HepG2 (cell line): ENCODE data around the gene PNKP. TPM values are rescaled to one million over a fixed set of nuclear protein-coding genes. Genes with fewer than 3 reads are reported as not detected.

Experiments used
- ATAC-seq: fragments of 200-7000 bp; cut with Tn5 transposase; 3 replicates; pipeline ENCODE4 v1.9.1; 2020; ENCODE audit warnings: mild to moderate bottlenecking, moderate library complexity
- BruUV-seq: library from RNA; stranded (reverse); fragments of 400-500 nt; replicated peaks from 2 replicates; lab custom pipeline; 2021; lab: Mats Ljungman, UMichigan
- CTCF ChIA-PET: fragments of 300-600 bp; formaldehyde crosslinking; extraction: SDS; loops from one replicate; lab custom pipeline; 2021; ENCODE audit warnings: low total read pairs, inconsistent platforms, low intra/inter-chr PET ratio; lab: Yijun Ruan, JAX
- POLR2A ChIA-PET: fragments of 350-600 bp; sonication (Branson Sonifier 250); formaldehyde crosslinking; loops from one replicate; lab custom pipeline; 2020; ENCODE audit warnings: antibody characterized with exemption, inconsistent platforms; lab: Yijun Ruan, JAX
- DNase-seq: peaks from one replicate; pipeline ENCODE4 v3.0.0-alpha.2; 2015; ENCODE audit warnings: low spot score
- FAIRE-seq: peaks from 3 replicates; lab custom pipeline; 2011; peaks lifted over from hg19 to GRCh38; lab: Jason Lieb, UNC
- H2AFZ ChIP-seq: one replicate; pipeline ENCODE4 v1.6.1; 2011; ENCODE audit warnings: low read length, inconsistent platforms
- H3K27ac ChIP-seq: fragments of 300-600 bp; 3 replicates; pipeline ENCODE4 v1.8.0; 2011; ENCODE audit warnings: mixed run types, mild to moderate bottlenecking, mixed read lengths, low read length, inconsistent platforms; ENCODE audit not compliant: insufficient read depth; ENCODE audit errors: extremely low read length
- H3K27me3 ChIP-seq, 2 experiments: fragments of 200-600 bp in 1 of 2; 2 replicates in 1 of 2; 3 replicates in 1 of 2; pipeline versions ENCODE4 v1.6.0 to v1.8.0; 2011; ENCODE audit warnings: low read length in 2 of 2, mild to moderate bottlenecking in 2 of 2, moderate library complexity in 2 of 2, inconsistent platforms in 1 of 2; ENCODE audit not compliant: insufficient read depth in 2 of 2, control insufficient read depth in 1 of 2
- H3K36me3 ChIP-seq, 2 experiments: fragments of 200-600 bp in 1 of 2; replicated peaks in 1 of 2; 2 replicates in 1 of 2; 3 replicates in 1 of 2; pipeline versions ENCODE4 v1.5.1 to v1.8.0; 2011; ENCODE audit warnings: low read length in 2 of 2, inconsistent platforms in 1 of 2; ENCODE audit not compliant: insufficient read depth in 2 of 2, control insufficient read depth in 1 of 2
- H3K4me1 ChIP-seq: 2 replicates; pipeline ENCODE4 v1.5.1; 2012; ENCODE audit warnings: low read length, inconsistent platforms; ENCODE audit not compliant: insufficient read depth
- H3K4me2 ChIP-seq: 2 replicates; pipeline ENCODE4 v1.6.0; 2011; ENCODE audit warnings: low read depth, low read length, inconsistent platforms
- H3K4me3 ChIP-seq, 3 experiments: fragments of 200-600 bp in 1 of 3; sonication (generic), shearing (Covaris generic) in 1 of 3; replicated peaks in 1 of 3; 2 replicates each; pipeline ENCODE4 v1.5.1; 2011 to 2016; ENCODE audit warnings: low read length in 3 of 3, inconsistent platforms in 2 of 3, low read depth in 2 of 3, mild to moderate bottlenecking in 2 of 3, control low read depth in 1 of 3, mixed read lengths in 1 of 3; ENCODE audit not compliant: insufficient read depth in 1 of 3
- H3K79me2 ChIP-seq: one replicate; pipeline ENCODE4 v1.6.1; 2011; ENCODE audit warnings: low read length, inconsistent platforms; ENCODE audit not compliant: insufficient read depth
- H3K9ac ChIP-seq: 2 replicates; pipeline ENCODE4 v1.6.0; 2011; ENCODE audit warnings: mild to moderate bottlenecking, low read depth, low read length, inconsistent platforms; ENCODE audit not compliant: insufficient read depth
- H3K9me3 ChIP-seq: 2 replicates; pipeline ENCODE4 v1.5.1; 2012; ENCODE audit warnings: mild to moderate bottlenecking, low read length
- H4K20me1 ChIP-seq: 2 replicates; pipeline ENCODE4 v1.6.0; 2011; ENCODE audit warnings: inconsistent platforms, mild to moderate bottlenecking, low read length, moderate library complexity; ENCODE audit not compliant: insufficient read depth
- AGO2 ChIP-seq: fragments of 200-400 bp; formaldehyde crosslinking; optimal IDR thresholded peaks from 2 replicates; pipeline ENCODE3; 2017; ENCODE audit warnings: mild to moderate bottlenecking, low read depth, low read length, moderate library complexity
- CENPX ChIP-seq: sonication (generic); formaldehyde crosslinking; IDR thresholded peaks from 2 replicates; pipeline ENCODE4 v1.9.0; 2021; ENCODE audit warnings: mild to moderate bottlenecking, missing genetic modification reagents, moderate library complexity
- FIP1L1 ChIP-seq: fragments of 200-400 bp; formaldehyde crosslinking; IDR thresholded peaks from 2 replicates; pipeline ENCODE4 v1.6.1; 2018; ENCODE audit warnings: low read depth, mild to moderate bottlenecking, low read length, moderate library complexity, borderline replicate concordance; ENCODE audit not compliant: insufficient read depth
- HOXD1 ChIP-seq: sonication (generic); formaldehyde crosslinking; IDR thresholded peaks from 2 replicates; pipeline ENCODE4 v1.5.0; 2020; ENCODE audit warnings: missing genetic modification reagents
- MTA1 ChIP-seq: sonication (generic); formaldehyde crosslinking; IDR thresholded peaks from 2 replicates; pipeline ENCODE4 v1.4.0; 2020; ENCODE audit warnings: missing genetic modification reagents, mild to moderate bottlenecking, borderline replicate concordance
- PAF1 ChIP-seq: IDR thresholded peaks from 2 replicates; pipeline ENCODE4 v1.6.1; 2016; ENCODE audit warnings: missing genetic modification reagents, missing compliant biosample characterization
- RFXANK ChIP-seq: IDR thresholded peaks from 2 replicates; pipeline ENCODE4 v1.6.1; 2016
- SCMH1 ChIP-seq: sonication (generic); formaldehyde crosslinking; IDR thresholded peaks from 2 replicates; pipeline ENCODE4 v1.9.0; 2021; ENCODE audit warnings: missing genetic modification reagents, mild to moderate bottlenecking, borderline replicate concordance
- ZNF501 ChIP-seq: sonication (generic); formaldehyde crosslinking; IDR thresholded peaks from 2 replicates; pipeline ENCODE4 v1.5.1; 2020; ENCODE audit warnings: mild to moderate bottlenecking, moderate library complexity, missing genetic modification reagents
- ZNF629 ChIP-seq: sonication (generic); formaldehyde crosslinking; conservative IDR thresholded peaks from 2 replicates; pipeline ENCODE4 v1.5.0; 2020; ENCODE audit warnings: missing genetic modification reagents
- ZNF737 ChIP-seq: sonication (generic); formaldehyde crosslinking; IDR thresholded peaks from 2 replicates; pipeline ENCODE4 v1.5.0; 2020; ENCODE audit warnings: missing genetic modification reagents, mild to moderate bottlenecking, borderline replicate concordance
- WGBS: methylation state at CpG from one replicate; pipeline ENCODE4 v1.1.6; 2017; ENCODE audit warnings: low lambda C conversion rate; 5-methylcytosine and 5-hydroxymethylcytosine counted together
- in situ Hi-C: cut with HindIII; loops from 2 replicates; pipeline ENCODE4 v1.10.0; 2017; ENCODE audit warnings: low pct_unique_long_range_greater_than_20kb; ENCODE audit not compliant: extremely low pct_ligation_motif_present
- intact Hi-C: fragments of 100-400 bp; cut with micrococcal nuclease; formaldehyde crosslinking; loops from one replicate; pipeline ENCODE4 v1.10.0; 2022; ENCODE audit not compliant: unreplicated experiment
- polyA plus RNA-seq, 8 experiments: library from polyadenylated mRNA; depleted of rRNA in 3 of 8; stranded (reverse) in 7 of 8; unstranded in 1 of 8; fragments of >200 nt; fragmentation: Illumina TruSeq in 4 of 8; extraction: Trizol in 4 of 8; gene quantifications; 2 replicates each; pipeline versions ENCODE4 v1.2.1 to v1.2.3, GENCODE V29; 2011 to 2016; ENCODE audit warnings: low read depth in 4 of 8, missing spikeins in 1 of 8, mixed read lengths in 1 of 8; ENCODE audit not compliant: insufficient read depth in 1 of 8
- total RNA-seq, 5 experiments: library from RNA; depleted of rRNA; stranded (reverse); fragments of >200 nt; fragmentation: Illumina TruSeq; extraction: Trizol; gene quantifications; 2 replicates each; pipeline ENCODE4 v1.2.3, GENCODE V29; 2016; ENCODE audit warnings: low read depth in 1 of 5
- TF ChIP-seq, protein P1 (sequence below): sonication (generic); formaldehyde crosslinking; IDR thresholded peaks from 2 replicates; pipeline ENCODE4 v1.8.0; 2022; ENCODE audit warnings: mild to moderate bottlenecking, missing genetic modification reagents, moderate library complexity
- TF ChIP-seq, protein P2 (sequence below): IDR thresholded peaks from 2 replicates; pipeline ENCODE4 v1.6.1; 2016
- TF ChIP-seq, protein P3 (sequence below): sonication (generic); formaldehyde crosslinking; conservative IDR thresholded peaks from 2 replicates; pipeline ENCODE4 v1.4.0; 2020; ENCODE audit warnings: missing genetic modification reagents
- TF ChIP-seq, protein P4 (sequence below): sonication (generic); formaldehyde crosslinking; IDR thresholded peaks from 2 replicates; pipeline ENCODE4 v1.5.1; 2020; ENCODE audit warnings: missing genetic modification reagents, mild to moderate bottlenecking, borderline replicate concordance
- TF ChIP-seq, protein P5 (sequence below): sonication (generic); formaldehyde crosslinking; conservative IDR thresholded peaks from 2 replicates; pipeline ENCODE4 v1.4.0; 2020; ENCODE audit warnings: missing genetic modification reagents

Gene PNKP
- total and polyA plus RNA-seq, 2 of the 13 experiments (the other 11 are each of a cell fraction or from before 2014, with no cell fraction given), result 12.7 to 27.1 TPM

DNA sequence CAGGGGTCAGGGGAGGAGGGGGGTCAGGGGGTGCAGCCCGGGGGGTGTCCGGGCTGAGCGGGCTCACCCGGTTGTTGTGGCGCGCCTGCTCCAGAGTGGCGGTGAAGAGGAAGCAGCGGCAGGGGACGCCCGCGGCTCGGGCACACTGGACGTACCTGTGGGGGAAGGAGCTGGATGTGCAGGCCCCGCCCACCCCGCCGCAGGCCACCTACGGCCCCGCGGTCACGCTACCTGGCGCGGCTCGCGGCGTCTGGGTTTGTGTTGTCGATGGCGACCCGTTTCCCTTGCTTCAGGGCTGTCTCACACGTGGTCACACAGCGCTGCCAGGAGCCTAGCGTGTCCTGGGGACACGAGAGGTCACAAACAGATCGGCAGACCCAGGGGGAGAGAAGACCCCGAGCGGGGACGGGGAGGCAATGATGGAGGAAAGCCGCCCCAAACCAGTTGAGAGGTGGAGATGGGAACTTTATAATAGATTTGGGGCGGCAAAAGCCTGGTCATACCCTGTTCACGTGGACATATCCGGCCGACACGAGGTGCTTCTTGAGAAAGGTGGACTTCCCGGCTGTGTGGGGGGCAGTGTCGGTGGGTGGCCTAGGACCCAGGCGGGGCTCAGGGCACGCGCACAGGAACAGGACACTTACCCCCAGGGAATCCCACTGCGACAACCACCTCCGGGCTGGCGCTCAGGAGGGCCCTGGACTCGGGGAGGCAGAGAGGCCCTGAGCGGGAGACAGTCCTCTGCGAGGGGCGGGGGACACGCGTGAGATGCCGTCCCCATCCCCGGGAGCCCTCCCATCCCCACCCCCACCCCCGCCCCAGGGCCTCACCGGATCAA, 5.6 kb downstream of the PNKP start (continued):
- TF ChIP-seq, protein P1, sequence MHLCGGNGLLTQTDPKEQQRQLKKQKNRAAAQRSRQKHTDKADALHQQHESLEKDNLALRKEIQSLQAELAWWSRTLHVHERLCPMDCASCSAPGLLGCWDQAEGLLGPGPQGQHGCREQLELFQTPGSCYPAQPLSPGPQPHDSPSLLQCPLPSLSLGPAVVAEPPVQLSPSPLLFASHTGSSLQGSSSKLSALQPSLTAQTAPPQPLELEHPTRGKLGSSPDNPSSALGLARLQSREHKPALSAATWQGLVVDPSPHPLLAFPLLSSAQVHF (CRISPR knock-in tag), result no peak
- TF ChIP-seq ZNF629 (CRISPR knock-in tag) (no peak), SCMH1 (CRISPR knock-in tag) (no peak), RFXANK (CRISPR knock-in tag) (no peak), CENPX (CRISPR knock-in tag) (no peak)
- TF ChIP-seq, protein P2, sequence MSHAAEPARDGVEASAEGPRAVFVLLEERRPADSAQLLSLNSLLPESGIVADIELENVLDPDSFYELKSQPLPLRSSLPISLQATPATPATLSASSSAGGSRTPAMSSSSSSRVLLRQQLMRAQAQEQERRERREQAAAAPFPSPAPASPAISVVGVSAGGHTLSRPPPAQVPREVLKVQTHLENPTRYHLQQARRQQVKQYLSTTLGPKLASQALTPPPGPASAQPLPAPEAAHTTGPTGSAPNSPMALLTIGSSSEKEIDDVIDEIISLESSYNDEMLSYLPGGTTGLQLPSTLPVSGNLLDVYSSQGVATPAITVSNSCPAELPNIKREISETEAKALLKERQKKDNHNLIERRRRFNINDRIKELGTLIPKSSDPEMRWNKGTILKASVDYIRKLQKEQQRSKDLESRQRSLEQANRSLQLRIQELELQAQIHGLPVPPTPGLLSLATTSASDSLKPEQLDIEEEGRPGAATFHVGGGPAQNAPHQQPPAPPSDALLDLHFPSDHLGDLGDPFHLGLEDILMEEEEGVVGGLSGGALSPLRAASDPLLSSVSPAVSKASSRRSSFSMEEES, result no peak
- TF ChIP-seq, protein P3, sequence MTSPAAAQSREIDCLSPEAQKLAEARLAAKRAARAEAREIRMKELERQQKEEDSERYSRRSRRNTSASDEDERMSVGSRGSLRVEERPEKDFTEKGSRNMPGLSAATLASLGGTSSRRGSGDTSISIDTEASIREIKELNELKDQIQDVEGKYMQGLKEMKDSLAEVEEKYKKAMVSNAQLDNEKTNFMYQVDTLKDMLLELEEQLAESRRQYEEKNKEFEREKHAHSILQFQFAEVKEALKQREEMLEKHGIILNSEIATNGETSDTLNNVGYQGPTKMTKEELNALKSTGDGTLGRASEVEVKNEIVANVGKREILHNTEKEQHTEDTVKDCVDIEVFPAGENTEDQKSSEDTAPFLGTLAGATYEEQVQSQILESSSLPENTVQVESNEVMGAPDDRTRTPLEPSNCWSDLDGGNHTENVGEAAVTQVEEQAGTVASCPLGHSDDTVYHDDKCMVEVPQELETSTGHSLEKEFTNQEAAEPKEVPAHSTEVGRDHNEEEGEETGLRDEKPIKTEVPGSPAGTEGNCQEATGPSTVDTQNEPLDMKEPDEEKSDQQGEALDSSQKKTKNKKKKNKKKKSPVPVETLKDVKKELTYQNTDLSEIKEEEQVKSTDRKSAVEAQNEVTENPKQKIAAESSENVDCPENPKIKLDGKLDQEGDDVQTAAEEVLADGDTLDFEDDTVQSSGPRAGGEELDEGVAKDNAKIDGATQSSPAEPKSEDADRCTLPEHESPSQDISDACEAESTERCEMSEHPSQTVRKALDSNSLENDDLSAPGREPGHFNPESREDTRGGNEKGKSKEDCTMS, result no peak

DNA sequence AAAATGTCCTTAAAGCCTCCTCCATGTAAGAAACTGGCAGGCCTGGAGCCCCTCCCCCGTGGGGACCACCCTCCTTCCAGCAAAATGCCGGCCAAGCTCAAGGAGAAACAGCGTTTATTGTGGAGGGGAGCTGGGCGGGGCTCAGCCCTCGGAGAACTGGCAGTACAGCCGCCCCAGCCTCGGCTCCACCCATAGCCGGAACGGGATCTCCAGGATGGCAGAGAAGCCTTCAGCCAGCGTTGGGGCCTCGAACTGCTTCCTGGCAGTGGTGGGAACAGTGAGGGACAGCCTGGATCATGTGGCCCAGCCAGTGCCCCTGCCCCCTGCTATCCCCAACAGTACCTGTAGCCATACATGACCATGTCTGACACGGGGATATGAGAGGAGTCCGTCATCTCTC, 6.3 kb downstream of the PNKP start:
- Histone ChIP-seq H3K4me1 (peaks cover 21% of the 10 kb centered on the region), H3K27me3 (no peaks in the 10 kb centered on the region), H3K9me3 (no peaks in the 10 kb centered on the region), H2AFZ (no peak overlapping the region), H3K79me2 (peaks cover 10% of the 10 kb centered on the region), H4K20me1 (peaks cover 6% of the 10 kb centered on the region), H3K9ac (no peak overlapping the region), H3K4me3 (no peak overlapping the region), H3K27ac (no peak overlapping the region), H3K4me2 (no peak overlapping the region), H3K36me3 (peaks cover 30 to 66% of the 10 kb centered on the region in 2 experiments)
- CTCF ChIA-PET, result no interaction called here
- in situ Hi-C loops, result no loop called here
- POLR2A ChIA-PET, result interaction anchor here (1.1 to 1.3 kb wide), 2 partner anchors 8 to 11 kb away, joined by 3 to 4 read pairs; no protein-coding TSS in a partner anchor
- no TSS peak for BruUV-seq
- ATAC-seq (no peak), DNase-seq (no peak), FAIRE-seq (no peak)
- no CpG with 5 or more reads among the region's 13 CpGs for WGBS
- intact Hi-C loops, result no loop called here
- TF ChIP-seq, protein P4, sequence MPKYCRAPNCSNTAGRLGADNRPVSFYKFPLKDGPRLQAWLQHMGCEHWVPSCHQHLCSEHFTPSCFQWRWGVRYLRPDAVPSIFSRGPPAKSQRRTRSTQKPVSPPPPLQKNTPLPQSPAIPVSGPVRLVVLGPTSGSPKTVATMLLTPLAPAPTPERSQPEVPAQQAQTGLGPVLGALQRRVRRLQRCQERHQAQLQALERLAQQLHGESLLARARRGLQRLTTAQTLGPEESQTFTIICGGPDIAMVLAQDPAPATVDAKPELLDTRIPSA, result no peak
- TF ChIP-seq PAF1 (CRISPR knock-in tag) (peak; percentile 45; the same call in 1 of the 2 replicates), HOXD1 (CRISPR knock-in tag) (no peak), ZNF501 (CRISPR knock-in tag) (no peak), FIP1L1 (no peak), ZNF737 (CRISPR knock-in tag) (no peak), AGO2 (peak; percentile 56), MTA1 (CRISPR knock-in tag) (no peak)
- TF ChIP-seq, protein P5, sequence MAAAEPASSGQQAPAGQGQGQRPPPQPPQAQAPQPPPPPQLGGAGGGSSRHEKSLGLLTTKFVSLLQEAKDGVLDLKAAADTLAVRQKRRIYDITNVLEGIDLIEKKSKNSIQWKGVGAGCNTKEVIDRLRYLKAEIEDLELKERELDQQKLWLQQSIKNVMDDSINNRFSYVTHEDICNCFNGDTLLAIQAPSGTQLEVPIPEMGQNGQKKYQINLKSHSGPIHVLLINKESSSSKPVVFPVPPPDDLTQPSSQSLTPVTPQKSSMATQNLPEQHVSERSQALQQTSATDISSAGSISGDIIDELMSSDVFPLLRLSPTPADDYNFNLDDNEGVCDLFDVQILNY (CRISPR knock-in tag), result no peak
